Stimulated activated CD8-positive, alpha-beta memory T cell treated with anti-CD3 and anti-CD28 coated beads, Interleukin-4, amount 100 ng/mL, for 48 hours (primary cell): ENCODE data around the gene GYPC.

Experiments used
- DNase-seq: peaks from one replicate; pipeline ENCODE4 v3.0.0-alpha.2; 2020

The GYPC gene

DNA sequence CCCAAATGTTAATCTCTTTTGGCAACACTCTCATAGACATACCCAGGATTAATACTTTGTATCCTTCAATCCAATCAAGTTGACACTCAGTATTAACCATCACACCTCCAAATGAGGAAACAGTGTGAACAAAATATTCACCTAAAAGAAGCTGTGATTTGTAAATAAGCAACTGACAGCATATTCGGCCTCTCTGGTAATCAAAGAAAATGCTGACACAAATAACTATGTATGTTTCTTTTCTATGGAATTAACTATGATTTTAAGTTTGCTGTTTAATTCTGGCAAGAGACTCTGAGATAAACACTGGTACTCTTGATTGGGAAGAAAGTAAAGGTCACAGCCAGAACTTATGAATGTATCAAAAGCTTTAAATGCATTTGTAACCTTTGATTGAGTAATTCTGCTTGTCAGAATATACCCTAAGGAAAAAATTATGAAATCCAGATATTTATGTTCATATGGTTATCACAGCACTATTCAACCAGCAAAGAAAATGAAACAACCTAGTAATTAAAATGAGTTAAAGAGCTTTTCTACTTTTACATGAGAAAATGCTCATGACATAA, 3.6 kb upstream of the GYPC start:
- DNase-seq = no peak

- DNase-seq = no peak
Observed at GRCh38 chr2:126653109-126653508, 2.8 kb upstream of the GYPC start.

DNA sequence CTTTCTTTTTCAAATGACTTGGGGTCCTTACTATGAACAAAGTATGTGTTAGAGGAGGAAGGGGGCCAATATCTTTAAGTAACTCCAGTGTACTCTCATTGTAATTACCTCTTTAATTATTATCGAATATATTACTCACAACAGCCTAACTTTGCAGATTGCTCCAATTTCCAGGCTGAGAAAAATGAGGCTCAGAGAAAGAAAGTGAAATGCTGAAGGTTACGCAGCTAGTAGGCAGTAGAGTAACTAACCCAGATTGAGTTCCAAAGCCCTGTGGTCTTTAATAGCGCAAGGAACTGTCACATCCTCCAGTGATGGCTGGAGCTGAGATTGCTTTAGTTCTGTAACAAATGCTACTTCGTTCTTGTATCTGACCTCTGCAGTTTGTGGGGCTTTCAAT, 2.2 kb upstream of the GYPC start:
- DNase-seq = no peak

DNA sequence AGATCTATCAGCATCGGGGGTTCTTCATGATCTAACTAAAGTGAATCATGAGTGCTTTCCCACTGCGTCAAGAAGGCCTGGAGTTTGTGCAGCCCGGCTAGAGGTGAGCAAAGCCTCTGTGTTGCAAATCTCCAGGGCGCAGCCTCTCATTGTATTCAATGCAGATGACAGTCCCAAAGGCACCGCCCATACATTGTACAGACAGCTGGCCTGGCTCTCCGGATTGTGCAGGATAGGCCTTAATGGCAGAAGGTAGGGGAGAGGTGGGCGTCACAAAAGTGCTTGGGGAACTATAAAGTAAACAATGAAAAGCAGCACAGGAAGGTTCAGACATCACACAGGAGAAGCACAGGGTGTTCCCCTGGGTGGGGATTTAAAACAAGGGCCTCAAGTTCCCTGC, 907 bp upstream of the GYPC start:
- DNase-seq = no peak

GRCh38 chr2:126656431-126657147, 631 bp downstream of the GYPC start:
- peak; percentile 61 for DNase-seq

- peak; percentile 71 for DNase-seq
Observed at GRCh38 chr2:126657148-126657635, 1.2 kb downstream of the GYPC start.

DNA sequence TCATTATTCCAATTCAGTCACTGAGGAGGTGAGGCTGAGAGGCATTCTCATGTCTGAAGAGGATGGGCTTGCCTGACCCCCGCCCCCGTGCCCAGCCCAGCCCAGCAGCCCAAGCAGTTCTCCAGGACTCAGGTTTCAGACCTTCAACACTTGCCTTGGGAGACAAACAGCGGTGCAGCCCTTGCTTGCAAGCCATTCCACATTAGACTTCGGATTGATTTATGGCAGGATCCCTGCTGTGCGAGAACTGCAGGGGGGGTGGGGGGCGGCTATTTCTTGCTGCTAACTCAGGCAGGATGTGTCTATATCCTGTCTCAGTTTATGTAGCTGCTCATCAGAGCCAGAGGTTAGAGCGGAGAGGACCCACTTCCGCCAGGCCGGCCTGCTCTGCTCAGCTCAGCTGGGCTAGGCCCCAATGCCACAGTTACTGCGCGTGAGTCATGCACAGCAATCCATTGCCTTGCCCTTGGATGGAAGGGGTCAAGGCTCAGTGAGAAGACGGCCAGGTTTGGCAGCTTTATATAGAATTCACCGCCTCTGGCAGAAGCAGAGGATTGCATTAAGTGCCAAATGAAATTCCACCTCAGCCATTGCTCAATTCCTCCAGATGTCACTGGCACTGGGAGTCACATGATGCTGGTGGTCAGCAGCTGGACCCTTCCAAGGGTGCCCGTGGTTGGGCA, 1.8 kb downstream of the GYPC start:
- peak; percentile 82 for DNase-seq

DNA sequence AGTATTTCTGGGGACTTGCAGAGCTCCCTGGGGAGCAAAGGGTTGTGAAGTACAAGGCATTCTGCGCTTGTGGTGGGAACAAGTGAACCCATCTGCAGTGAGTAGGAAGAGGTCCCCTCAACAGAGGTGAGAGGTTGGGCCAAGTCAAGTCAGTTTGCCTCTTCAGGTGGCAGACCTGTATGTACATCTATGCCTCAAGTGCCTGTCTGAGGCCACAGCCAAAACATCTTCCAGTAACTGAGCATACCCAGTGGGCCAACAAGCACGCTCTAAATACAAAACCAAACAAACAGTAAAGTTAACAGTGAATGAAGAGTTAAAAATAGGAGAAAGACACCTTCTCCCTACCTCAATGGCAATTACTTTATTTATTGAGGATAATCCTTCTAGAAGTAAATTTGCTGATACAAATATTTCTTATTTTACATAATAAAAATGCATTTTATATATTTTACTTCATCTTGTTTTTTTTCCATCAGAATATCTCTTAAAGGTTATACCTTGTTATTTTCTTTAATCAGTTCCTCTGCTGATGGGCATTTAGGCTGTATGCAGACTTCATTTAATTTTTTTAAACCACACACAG, 2.5 kb downstream of the GYPC start:
- peak; percentile 41 for DNase-seq

- peak; percentile 71 for DNase-seq
Observed at GRCh38 chr2:126658905-126659561, 3.1 kb downstream of the GYPC start.

- DNase-seq = no peak
Observed at GRCh38 chr2:126659562-126660467, 3.9 kb downstream of the GYPC start.

GRCh38 chr2:126660971-126661370, 5.0 kb downstream of the GYPC start:
- DNase-seq = no peak

DNA sequence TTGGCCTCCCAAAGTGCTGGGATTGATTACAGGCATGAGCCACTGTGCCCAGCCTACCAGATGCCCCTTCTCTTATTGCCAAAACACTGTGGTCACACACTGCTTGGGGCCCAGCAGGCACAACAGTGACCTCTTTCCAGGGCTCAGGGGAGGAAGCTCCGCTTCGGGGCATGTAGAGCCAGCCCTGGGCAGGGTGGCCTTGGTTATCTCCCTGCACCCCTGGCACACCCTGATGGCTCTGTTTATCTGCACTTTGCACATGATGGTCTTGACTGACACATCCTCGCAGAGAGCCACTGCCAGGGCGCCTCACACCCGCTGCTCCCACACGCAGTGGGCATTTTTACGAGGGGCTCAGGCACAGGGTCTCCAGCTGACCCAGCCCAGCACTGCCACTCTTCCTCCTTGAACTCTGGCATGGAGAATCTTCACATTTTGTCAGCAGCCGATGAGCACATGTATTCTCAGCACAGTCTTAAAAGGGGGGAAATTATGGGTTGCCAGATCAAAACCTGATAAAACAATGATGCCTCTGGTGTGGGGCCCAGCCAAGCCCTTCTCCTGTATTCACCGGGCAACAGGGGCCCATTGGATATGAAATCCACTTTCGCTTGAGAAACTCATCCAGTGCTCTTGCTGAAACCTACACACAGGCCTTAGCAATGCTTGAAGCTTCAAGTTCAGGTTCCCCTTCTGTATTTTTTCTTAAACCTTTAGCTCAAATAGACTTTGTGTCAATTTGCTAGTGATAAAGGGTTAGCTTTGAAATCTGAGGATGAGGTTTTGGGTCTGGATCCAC, 5.9 kb downstream of the GYPC start:
- DNase-seq = peak; percentile 51

GRCh38 chr2:126662621-126663020, 6.7 kb downstream of the GYPC start:
- no peak for DNase-seq

- no peak for DNase-seq
Observed at GRCh38 chr2:126663184-126663963, 7.4 kb downstream of the GYPC start.

DNA sequence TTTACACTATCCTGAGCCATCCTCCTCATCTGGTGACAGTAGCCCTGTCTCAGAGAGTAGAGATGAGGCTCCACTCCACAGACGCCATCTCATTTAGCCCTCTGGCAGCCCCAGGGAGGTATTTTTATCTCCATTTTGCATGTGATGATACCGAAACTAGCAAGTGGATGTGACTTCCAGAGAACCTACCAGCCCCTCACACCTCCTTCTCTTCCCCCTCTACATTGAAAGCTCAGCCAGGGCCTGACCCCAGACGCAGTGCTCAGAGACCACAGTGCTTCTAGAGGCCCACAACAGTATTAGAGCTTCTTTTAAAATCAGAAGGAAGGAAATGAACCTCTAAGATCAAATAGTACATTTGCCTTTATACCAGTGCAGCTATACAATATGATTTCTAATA, 8.3 kb downstream of the GYPC start:
- DNase-seq = peak; percentile 52

- no peak for DNase-seq
Observed at GRCh38 chr2:126664639-126665038, 8.7 kb downstream of the GYPC start.

- DNase-seq = no peak
Observed at GRCh38 chr2:126665483-126665882, 9.5 kb downstream of the GYPC start.

GRCh38 chr2:126668254-126668653, 12.3 kb downstream of the GYPC start:
- no peak for DNase-seq

DNA sequence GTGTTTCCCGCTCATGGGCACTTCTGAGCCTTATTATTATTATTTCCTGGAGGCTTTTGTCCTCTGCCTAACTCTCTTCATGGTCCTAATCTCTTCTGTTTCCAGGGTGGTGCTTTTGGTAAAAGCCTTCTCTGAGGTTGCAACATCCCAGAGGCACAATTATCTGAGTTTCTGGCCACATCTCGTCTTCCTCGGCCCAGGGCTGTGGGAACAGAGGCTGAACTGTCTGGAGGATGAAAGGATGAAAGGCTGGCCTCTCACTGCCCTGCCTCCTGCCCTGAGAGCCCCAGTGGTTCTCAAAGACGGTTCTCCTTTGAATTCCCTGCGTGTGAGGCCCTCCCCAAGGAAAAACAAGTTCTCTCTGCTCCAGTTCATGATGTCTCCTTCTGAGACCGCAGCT, 13.8 kb downstream of the GYPC start:
- no peak for DNase-seq

DNA sequence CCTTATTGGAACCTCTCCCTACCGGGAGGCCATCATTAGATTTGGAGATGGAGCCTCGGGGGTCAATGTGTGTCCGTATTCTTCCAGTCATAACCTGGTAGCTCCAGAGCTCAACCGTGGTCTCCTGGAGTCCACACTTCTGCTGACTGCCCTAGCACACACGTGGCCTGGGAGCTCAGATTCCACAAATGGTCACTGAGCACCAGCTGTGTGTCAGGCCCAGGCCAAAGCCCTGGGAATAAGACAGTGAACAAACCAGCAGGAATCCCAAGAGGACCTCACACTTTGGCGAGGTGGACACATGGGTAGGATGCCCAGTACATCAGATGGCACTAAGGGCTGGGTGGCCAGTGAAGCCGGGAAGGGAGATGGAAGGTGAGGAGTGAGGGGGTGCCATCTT, 15.5 kb downstream of the GYPC start:
- DNase-seq = no peak
